Stimulated activated CD4-positive, alpha-beta T cell treated with anti-CD3 and anti-CD28 coated beads, Interleukin-2, amount 100 ng/mL, for 4 hours (primary cell): Measurements from ENCODE around the gene TOMT.

Experiments used
- DNase-seq: peaks from one replicate; pipeline ENCODE4 v3.0.0-alpha.2; 2020; ENCODE audit warnings: low read depth

Gene TOMT

GRCh38 chr11:72088076-72088808 lies 17.5 kb upstream of the TOMT start:
- no peak for DNase-seq

- peak; percentile 56 for DNase-seq
Measured at GRCh38 chr11:72091292-72091691, 14.4 kb upstream of the TOMT start.

DNA sequence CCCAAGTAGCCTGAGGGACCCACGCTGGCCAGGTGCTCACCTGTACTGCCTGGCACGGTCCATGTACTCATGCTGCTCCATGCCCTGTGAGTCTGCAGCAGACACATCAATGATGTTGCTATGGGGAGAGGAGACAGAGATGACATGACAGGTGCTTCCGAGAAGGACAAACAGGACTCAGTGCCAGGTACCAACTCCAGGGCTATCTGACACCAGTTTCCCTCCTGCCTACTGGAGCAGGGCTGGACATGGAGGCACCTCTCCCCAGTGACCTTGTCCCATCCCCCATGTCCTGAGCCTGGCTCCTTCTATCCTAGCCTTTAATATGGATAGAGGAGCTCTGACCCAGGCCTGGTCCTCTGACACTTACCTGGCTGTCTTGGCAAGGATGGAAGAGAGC lies 7.0 kb upstream of the TOMT start:
- no peak for DNase-seq

DNA sequence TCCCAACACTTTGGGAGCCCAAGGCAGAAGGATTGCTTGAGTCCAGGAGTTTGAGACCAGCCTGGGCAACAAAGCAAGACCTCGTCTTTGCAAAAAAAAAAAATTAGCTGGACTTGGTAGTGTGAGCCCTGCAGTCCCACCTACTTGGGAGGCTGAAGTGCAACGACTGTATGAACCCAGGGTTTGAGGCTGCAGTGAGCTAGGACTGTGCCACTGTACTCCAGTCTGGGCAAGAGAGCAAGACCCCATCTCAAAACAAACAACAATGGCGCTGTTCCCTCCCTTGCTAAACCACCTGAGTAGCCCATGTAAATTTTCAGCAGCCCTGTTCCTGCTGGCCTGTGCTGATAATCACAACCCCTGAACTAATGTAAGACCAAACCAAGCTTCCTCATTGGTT lies 5.7 kb upstream of the TOMT start:
- no peak for DNase-seq

DNA sequence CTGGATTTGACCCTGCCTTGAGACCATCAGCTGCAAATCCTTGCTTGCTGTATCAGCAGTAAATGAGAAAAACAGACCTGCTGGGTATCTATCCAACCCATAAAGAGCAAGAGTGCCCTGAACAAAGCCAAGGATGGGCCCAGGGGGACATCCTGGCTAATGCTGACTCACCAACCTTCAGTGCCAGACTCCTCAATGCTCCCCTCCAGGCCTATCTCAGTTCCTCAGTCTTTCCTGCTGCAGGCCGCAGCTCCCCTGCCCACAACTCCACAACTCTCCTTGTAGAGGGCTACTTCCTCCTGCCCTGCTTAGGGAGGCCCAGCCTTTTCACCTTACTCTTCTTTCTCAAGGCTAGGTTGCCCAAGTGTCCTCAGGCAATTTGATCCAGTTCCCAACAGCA lies 5.3 kb upstream of the TOMT start:
- DNase-seq = no peak

GRCh38 chr11:72102162-72102561 lies 3.6 kb upstream of the TOMT start:
- no peak for DNase-seq

GRCh38 chr11:72102631-72102945 lies 3.1 kb upstream of the TOMT start:
- no peak for DNase-seq

DNA sequence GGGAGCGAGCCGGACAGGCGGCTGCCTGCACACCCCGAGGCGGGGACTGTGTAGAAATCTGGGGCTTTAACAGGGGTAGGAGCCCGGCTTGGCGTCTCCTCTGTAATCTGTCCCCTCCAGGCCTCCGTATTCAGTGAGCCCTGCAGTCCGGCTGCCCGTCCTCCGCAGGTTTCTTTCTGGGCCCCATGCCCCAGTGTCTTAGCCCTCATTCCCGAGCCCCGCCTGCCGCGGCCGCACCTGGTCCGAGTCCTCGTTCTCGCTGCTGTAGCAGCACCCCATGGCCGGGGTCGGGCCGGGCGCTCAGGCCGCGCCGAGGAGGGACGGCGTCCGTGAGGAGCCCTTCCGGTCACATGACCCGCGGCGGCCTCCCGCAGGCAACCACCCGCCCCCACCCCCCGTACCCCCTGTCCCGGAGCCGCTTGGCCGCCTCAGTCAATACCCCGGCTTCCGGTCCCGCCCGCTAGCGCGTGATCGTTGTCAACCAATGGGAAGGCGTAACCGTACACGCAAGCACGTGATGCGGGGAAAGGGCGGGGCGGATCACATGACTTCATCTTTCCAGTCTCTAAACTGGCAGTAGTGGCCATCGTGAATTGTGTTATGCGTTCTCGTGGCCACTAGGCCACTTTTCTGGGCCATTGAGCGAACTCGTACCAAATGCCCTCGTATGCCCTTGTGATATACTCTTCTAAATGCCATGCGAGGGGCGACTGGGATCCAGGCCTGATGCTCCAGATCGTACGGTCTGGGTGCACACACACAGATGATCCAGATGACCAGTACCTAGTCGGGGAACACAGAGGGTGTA lies 2.6 kb upstream of the TOMT start, which contains the start of gene LAMTOR1:
TSS of gene LAMTOR1 (minus strand) at position 352 of the 808 bp plus-strand sequence. CDS start at position 279, 73 bp downstream.
- peak; percentile 97 for DNase-seq

DNA sequence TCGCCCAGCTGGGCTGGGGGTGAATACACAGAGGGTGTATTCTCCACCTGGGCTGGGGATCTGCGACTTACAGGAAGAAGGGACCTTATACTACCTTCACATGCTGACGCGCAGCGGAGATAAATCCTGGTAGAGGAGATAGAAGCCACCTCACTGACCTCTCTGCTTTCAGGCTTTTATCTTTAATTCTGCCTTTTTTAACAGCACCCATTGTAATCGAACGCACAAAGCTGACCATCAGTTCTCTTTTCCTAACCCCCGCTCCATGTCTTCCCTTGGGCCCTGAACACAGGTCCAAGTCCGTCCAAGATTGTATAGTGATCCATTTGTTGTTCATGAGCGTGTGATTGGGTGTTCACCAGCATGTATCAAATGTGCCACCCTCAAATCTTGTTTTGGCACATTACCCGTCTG lies 2.0 kb upstream of the TOMT start:
- no peak for DNase-seq

GRCh38 chr11:72111300-72112142 lies 5.8 kb downstream of the TOMT start:
- DNase-seq = no peak

DNA sequence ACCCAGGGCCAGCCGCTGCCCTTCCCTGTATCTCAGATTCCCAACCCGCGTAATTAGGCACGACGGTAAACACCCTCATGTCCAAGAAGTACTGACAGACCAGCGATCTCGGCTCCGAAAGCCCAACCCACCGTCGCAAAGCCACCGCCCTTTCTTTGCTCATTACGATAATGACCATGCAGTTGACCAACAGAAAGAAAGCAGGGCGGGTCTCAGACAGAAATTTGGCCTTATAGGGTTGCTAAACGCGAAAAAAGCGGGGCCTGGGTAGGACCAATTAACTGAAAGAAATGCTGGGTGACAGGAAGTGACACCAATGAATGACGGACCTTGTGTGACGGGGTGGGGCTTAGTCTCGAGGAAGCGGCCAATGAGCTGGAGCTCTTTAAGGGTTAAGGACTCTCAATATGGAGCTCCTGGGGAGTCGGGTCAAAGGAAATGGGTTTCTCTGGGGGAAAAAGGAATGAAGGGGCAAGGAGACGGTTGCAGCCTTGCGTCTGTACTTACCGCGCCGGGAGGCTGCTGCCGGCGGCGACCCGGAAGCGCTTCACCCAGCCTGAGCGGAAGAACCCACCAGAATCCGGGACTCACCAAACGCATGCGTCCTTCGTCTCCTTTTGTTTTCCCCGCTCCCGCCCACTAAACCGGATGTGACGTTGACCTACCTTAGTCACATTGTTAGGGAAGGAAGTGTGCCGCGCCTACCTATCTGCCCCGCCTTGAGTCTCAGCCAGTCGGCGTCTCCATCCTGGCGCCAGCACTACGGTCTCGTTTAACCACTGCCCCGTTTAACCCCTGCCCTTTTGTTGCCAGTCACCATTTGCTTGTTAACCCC lies 6.6 kb downstream of the TOMT start, which contains the start of gene ANAPC15:
TSS of gene ANAPC15 (minus strand) at position 553 of the 835 bp plus-strand sequence. CDS start 1,419 bp downstream, outside the sequence.
- peak; percentile 100 for DNase-seq

GRCh38 chr11:72112978-72113808 lies 7.5 kb downstream of the TOMT start:
- no peak for DNase-seq

DNA sequence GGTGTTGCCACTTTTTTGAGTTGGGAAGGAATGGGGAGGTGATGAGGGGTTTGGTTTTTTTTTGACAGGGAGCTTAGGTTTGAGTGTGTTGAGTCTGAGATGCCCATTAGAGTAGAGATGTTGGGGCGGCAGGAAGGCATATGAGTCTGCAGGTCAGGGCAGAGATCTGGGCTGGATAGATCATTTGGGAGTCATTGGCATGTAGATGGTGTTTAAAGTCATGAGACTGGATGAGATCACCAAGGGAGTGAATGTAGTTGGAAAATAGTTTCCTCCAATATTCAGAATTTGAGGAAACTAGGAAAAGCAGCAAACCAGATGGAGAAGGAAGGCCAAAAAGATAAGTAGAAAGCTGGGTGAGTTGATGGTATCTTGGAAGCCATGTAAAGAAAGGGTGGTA lies 8.8 kb downstream of the TOMT start:
- no peak for DNase-seq

- DNase-seq = no peak
Measured at GRCh38 chr11:72116019-72116755, 10.5 kb downstream of the TOMT start.

DNA sequence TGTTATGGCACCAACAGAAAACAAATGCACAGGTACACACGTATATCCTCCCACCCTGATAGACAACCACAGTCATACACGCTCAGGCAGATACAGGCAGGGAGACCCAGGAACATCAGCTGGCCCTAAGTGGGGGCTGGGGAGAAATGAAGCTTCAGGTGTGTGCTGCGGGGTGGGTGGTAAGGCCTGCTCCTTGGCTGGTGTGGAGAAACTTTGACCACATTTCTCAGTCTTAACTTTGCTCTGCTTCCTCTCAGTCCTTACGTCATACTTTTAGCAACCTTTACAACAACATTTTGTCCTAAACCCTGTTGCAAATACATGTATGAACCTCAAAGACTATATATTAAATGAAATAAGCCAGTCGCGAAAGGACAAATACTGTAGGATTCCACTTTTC lies 13.5 kb downstream of the TOMT start:
- no peak for DNase-seq

- no peak for DNase-seq
Measured at GRCh38 chr11:72120930-72121329, 15.2 kb downstream of the TOMT start.

GRCh38 chr11:72122607-72123006 lies 16.9 kb downstream of the TOMT start:
- no peak for DNase-seq

- DNase-seq = no peak
Measured at GRCh38 chr11:72123117-72123653, 17.5 kb downstream of the TOMT start.

DNA sequence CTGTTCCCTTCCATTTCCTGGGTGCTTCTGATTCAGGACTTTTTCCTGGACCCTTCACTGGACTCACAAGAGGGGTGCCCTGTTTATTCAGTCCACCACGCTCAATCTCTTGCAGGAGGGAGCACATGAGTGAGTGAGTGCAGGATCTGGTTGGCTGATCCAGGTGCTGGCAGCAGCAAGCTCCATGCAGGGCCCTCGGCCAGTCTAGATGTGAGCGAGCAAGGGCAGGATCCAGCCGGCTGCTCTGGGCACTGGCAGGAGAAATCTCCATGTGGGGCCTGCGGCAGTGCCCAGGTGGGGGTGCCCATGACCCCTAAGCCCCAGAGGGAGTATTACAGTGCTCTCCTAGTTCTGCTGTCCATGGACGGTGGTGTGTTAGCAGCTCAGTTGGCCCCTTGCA lies 18.3 kb downstream of the TOMT start:
- DNase-seq = no peak

DNA sequence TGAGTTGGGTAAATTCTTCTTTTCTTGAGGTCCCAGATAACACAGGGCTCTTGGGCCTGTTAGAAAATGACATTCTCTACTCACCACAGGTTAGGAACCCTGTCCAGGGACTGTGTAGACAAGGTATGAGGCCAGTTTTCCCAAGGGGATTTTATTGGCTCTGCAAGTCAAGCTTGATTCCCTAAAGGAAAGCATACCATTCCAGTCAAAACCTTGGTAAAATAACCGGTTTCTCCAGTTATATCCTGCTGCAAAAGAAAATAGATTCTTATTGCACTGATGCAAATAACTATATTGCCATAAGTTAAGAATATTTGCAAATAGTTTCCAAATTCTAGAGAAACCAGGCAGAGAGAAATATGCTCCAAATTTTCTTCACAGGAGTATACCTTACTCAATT lies 20.2 kb downstream of the TOMT start:
- DNase-seq = no peak
